ENCODE results near the gene WDR20.
A peak's percentile ranks its signal among the peaks of the same experiment; 100 is the strongest.
"Not testable (repeated sequence)": the region's sequence is repeated elsewhere in the genome, so short reads cannot be mapped to it uniquely, and the experiment has no call there.

The WDR20 gene

GRCh38 chr14:102238766-102239165 is 99.1 kb downstream of the WDR20 start:
- no peak for DNase-seq (ENCODE audit: low spot score)

DNA sequence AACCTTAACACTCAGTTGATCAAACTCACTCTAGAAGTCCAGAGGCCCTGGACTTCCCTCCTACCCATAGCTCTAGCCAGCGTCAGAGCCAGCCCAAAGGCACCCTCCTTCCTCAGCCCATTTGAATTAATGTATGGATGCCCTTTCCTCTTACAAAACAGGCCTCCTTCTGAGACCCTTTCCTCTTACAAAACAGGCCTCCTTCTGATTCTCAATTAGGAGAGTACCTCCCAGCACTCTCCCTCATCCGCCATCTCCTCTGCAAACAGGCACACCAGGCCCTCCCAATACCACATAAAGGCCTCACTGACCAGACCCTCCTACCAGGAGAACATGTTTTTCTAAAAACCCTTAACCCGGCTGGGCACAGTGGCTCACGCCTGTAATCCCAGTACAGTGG is 99.5 kb downstream of the WDR20 start:
- DNase-seq (ENCODE audit: low spot score) = no peak

- not testable (repeated sequence) for DNase-seq (ENCODE audit: low spot score)
Measured at GRCh38 chr14:102240481-102240880, 100.8 kb downstream of the WDR20 start.

- DNase-seq (ENCODE audit: low spot score) = no peak
Measured at GRCh38 chr14:102241147-102241546, 101.5 kb downstream of the WDR20 start.

DNA sequence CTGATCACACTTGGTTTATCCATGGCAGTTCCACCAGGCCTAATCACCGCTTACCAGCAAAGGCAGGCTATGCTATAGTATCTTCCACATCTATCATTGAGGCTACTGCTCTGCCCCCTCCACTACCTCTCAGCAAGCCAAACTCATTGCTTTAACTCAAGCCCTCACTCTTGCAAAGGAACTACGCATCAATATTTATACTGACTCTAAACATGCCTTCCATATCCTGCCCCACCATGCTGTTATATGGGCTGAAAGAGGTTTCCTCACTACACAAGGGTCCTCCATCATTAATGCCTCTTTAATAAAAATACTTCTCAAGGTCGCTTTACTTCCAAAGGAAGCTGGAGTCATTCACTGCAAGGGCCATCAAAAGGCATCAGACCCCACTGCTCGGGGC is 104.1 kb downstream of the WDR20 start:
- not testable (repeated sequence) for DNase-seq (ENCODE audit: low spot score)

DNA sequence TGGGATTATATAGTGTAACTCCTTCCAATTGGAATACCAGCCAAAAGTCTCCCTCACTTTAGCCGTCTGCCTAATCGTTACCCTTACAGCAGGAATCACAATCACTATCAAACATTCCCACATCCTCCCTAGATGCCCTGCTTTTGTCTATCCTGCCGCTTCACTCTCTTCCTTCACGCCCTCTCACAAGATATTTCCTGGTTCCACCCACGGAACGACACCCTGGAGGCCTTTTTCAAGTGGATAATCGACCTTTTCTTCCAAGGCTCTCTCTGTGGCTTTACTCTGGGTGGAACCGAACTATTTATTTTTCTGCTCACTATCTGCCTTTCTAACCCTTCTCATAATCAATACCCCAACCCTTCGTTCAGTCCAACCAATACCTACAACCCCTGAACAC is 106.4 kb downstream of the WDR20 start:
- no peak for DNase-seq (ENCODE audit: low spot score)

DNA sequence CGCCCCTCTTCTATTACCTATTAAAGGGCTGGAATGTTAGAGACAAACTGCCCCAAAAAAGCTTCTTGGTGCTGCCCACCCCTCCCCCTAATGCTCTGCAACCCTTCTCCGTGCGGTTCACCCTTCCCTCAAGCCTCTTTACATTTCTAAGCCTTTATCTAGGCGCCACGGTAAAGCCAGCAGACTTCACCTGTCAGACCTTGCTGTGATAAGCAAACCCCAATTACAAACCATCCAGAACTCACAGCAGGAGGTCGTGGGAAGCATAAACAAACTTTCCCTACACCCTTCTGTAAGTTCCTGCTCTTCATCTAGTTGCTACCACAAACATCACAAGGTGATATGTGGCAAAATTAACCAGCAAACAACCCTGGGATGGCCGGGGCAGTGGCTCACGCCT is 108.4 kb downstream of the WDR20 start:
- no peak for DNase-seq (ENCODE audit: low spot score)

DNA sequence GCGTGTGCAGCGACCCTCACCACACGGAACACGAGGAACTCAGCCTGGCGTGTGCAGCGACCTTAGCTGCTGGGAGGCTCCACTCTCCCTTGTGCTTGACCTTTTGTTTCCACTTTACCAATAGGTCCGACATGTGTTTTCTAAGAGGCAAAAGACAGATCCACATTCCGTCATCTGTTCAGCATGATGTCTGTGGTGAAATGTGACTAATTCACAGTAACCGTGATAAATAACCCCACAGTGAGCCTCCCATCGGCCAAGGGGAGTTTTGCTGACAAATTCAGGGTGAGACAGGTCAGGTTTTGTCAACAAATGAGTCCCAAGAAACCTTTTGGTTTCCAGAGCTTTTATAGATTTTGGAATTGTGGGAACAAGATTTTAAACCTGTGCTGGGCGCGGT is 109.3 kb downstream of the WDR20 start:
- peak; percentile 16 for DNase-seq (ENCODE audit: low spot score)

GRCh38 chr14:102249981-102250380 is 110.3 kb downstream of the WDR20 start:
- no peak for DNase-seq (ENCODE audit: low spot score)

- DNase-seq (ENCODE audit: low spot score) = no peak
Measured at GRCh38 chr14:102250636-102251035, 110.9 kb downstream of the WDR20 start.

DNA sequence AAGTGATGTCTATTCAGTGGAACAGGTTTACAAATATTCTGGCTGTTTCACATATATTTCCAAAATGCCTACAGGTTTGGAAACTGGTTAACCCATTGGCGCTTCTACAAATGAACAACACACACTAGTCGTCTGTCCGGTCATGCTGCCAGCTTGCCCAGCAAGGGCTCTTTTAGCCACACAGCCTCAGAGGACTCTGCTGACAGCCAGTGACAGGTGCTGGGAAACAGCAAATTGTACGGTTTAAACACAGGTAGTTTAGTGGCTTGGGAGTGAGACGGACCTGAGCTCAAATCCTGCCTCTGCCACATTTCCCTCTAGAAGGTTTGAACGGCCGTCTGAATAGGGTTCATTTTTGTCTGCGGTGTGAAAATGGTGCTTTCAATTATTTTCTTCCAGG is 111.5 kb downstream of the WDR20 start:
- no peak for DNase-seq (ENCODE audit: low spot score)

DNA sequence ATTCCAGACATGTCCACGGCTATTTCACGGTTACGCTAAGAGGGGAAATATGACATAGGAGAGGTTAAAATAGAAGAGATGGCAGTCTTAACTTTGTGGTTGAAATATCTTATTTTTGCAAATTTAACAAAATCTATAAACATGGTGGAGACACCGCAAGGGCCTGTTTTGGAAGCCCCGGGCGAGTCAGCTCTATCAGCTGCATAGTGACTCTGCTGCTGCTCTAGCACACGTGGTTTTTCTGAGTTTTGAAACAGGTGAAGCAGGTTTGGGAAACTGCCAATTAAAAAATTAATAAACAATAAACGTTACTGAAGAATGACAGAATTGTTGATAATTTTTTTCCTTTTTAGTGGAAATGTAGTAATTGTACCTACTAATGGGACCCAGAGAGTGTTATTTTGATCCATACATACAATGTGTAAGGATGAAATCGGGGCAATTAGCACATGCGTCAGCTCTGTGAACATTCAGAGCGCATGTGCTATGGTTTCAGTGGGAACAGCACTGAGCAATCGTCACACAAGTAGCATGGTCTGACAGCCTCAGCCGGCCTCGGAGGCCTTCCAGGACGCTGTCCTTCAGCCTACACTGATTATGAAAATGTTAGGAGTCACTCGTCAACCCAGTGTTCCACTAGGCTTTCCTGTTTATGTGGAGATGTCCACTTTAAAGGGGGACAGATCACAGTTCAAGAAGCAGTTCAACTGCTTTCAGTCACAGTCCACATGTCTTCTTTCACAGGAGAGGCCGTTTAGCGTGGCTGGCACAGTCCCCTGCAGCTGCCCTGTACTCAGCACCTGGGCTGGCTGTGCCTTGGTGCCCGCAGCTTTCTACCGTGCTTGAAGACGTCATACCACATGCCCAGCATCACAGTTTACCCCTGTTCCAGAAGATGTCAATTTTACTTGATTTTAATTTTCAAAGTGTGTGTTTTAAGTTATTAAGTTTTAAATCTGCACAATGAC is 113.4 kb downstream of the WDR20 start:
- no peak for DNase-seq (ENCODE audit: low spot score)

DNA sequence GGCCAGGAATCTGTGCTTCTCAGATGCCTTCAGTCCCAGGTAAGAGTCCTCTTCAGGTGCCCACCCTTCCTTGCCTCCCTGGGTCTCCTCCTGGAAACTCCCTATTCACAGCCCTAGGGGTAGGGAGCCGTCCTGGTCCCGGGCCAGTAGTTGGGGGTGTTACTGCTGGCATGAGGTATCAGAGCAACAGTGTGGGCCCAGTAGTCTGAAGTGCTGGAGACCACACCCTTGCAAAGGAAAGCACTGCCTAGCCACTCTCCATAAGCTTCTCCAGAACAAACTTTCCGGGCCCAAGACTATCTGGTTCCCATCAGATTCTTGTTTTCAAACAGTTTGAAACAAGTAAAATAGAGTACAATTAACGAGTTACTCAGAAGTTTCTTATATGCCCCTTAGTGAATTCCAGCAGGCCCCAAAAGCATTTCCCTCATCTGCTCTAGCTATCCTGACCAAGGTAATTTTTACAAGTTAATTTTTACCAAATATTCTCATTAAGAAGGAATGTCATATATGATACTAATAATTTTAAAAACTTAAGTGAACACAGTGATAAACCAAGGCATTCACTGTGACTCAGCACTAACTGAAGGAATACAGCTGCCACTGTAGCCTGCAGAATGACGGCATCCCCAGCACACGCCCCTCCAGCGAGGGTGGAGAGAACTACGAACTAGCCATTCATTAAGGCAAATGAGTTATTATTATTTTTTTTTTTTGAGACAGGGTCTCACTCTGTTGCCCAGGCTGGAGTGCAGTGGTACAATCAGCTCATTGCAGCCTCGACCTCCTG is 115.9 kb downstream of the WDR20 start:
- peak; percentile 66 for DNase-seq (ENCODE audit: low spot score)

GRCh38 chr14:102256716-102257115 is 117.0 kb downstream of the WDR20 start:
- no peak for DNase-seq (ENCODE audit: low spot score)

GRCh38 chr14:102258136-102258535 is 118.4 kb downstream of the WDR20 start:
- no peak for DNase-seq (ENCODE audit: low spot score)

Data from kidney tubule cell (primary cell).